Diencephalon (tissue), 1 donor: Measurements from ENCODE around the gene WDR36. TPM values are rescaled to one million over a fixed set of nuclear protein-coding genes. Genes with fewer than 3 reads are reported as not detected.

Experiments
- total RNA-seq: library from RNA; depleted of rRNA; stranded (reverse); fragments of >200 nt; gene quantifications from one replicate; pipeline ENCODE4 v1.2.3, GENCODE V29; 2014

Gene WDR36
- 40.1 TPM for total RNA-seq

DNA sequence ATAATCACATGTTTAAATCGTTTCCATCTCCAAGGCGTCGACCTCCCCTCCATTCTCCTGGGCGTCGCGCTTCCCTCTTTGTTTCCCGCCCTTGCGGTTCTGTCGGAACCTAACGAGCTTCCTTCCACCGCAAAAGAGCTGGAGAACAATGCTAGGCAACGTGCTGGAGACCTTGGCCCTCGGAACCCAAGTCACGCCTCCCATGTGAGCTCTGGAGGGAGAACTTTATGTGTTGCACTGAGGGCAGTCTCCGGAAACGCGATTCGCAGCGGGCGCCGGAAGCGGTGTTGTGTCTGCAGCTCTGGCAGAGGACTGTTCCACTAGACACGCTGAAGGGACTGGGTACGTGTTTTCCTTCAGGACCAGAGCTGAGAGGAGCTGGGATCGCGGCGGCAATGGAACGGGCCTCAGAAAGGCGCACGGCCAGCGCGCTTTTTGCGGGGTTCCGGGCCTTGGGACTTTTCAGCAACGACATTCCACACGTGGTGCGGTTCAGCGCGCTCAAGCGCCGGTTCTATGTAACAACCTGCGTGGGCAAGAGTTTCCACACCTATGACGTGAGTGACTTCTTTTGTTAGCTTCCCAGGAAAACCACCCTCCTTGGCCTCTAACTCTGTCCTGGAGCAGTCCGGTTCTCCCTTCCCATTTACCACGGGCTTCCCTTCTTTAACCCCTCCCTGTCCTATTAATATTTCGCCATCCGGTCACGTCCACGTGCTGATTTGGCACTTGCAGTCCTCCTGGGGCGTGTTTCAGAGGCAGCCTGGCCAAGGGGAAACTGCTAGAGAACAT lies at the start of gene WDR36:
Gene WDR36, plus strand, starts transcription at position 287 of the 792 bp plus-strand sequence. Its CDS starts 109 bp downstream, at position 396.

DNA sequence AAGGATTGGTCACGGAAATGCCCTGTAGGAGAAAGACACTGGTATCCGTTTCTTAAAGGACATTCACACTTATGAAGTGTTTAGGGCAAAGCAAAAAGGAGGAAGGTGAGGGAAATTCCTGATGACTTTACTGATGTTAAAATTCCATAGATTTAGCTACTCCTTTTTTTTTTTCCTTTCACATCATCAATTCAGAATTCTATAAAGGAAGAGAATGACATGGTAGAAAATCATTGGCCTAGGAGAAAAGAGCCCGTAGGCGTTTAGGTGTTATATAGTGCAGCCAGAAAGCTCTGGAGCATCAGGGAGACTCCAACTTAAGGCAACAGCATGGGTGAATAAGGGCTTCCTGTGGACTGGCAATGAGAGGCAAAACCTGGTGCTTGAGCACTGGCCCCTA lies 20.7 kb upstream of the WDR36 start, which contains the start of gene TSLP:
Gene TSLP, plus strand, starts transcription at position 301 of the 400 bp plus-strand sequence. CDS start 178 bp downstream, outside the sequence.

Other genes with a start within 250 kb of the WDR36 start
- 0.23 TPM for gene TSLP, start 20.6 kb upstream of the WDR36 start, total RNA-seq
- 95.0 TPM for gene CAMK4, start 132.0 kb downstream of the WDR36 start, total RNA-seq